Upper lobe of right lung (tissue), 1 donor: Measurements from ENCODE around the gene OSBPL10. TPM values are rescaled to one million over a fixed set of nuclear protein-coding genes. Genes with fewer than 3 reads are reported as not detected.
A peak's percentile ranks its signal among the peaks of the same experiment; 100 is the strongest.

Experiments
- ATAC-seq: fragments of 200-7000 bp; cut with Tn5 transposase; one replicate; pipeline ENCODE4 v1.9.1; 2020; ENCODE audit warnings: mild to moderate bottlenecking, moderate library complexity
- DNase-seq: peaks from one replicate; pipeline ENCODE4 v3.0.0-alpha.2; 2020
- H3K27ac ChIP-seq: fragments of 200-600 bp; one replicate; pipeline ENCODE4 v1.8.0; 2022
- H3K27me3 ChIP-seq: fragments of 200-600 bp; one replicate; pipeline ENCODE4 v1.8.0; 2022; ENCODE audit warnings: mild to moderate bottlenecking
- H3K36me3 ChIP-seq: fragments of 200-600 bp; one replicate; pipeline ENCODE4 v1.8.0; 2022
- H3K4me1 ChIP-seq: fragments of 200-600 bp; one replicate; pipeline ENCODE4 v1.8.0; 2022
- H3K4me3 ChIP-seq: fragments of 200-600 bp; one replicate; pipeline ENCODE4 v1.8.0; 2022; ENCODE audit warnings: mild to moderate bottlenecking
- H3K9me3 ChIP-seq: fragments of 200-600 bp; one replicate; pipeline ENCODE4 v1.8.0; 2022
- CTCF ChIP-seq: fragments of 200-600 bp; IDR thresholded peaks from one replicate; pipeline ENCODE4 v1.8.0; 2022; ENCODE audit warnings: antibody characterized with exemption
- intact Hi-C: fragments of 100-400 bp; cut with DNase I; formaldehyde crosslinking; loops from one replicate; pipeline ENCODE4 v1.11.0; 2022
- total RNA-seq: library from RNA; stranded (reverse); fragmentation: NEBNext Ultra II Directional; extraction: Animal tissue kit (Norgen Biotek cat#: 25700); gene quantifications from one replicate; pipeline ENCODE4 v1.2.1, GENCODE V29; 2021
- donor health status: DM: no; HTN: yes; CAD: no; lungs with severe emphysema.

The OSBPL10 gene
- total RNA-seq, 1 donor from 2014 or later = 30.8 TPM

GRCh38 chr3:31680072-31680870, 300.8 kb downstream of the OSBPL10 start:
- Histone ChIP-seq H3K4me3 (no peak overlapping the region), H3K27me3 (no peaks in the 10 kb centered on the region), H3K27ac (no peak overlapping the region), H3K9me3 (no peaks in the 10 kb centered on the region), H3K4me1 (no peaks in the 10 kb centered on the region), H3K36me3 (no peaks in the 10 kb centered on the region)
- peak; percentile 91 for ATAC-seq
- no peak for TF ChIP-seq CTCF
- intact Hi-C loops = no loop called here
- DNase-seq = peak; percentile 65

GRCh38 chr3:31676556-31676955, 304.5 kb downstream of the OSBPL10 start:
- Histone ChIP-seq H3K36me3 (no peaks in the 10 kb centered on the region), H3K27ac (no peak overlapping the region), H3K9me3 (no peaks in the 10 kb centered on the region), H3K4me1 (peaks cover 4% of the 10 kb centered on the region), H3K27me3 (no peaks in the 10 kb centered on the region), H3K4me3 (no peak overlapping the region)
- no peak for DNase-seq
- no peak for ATAC-seq
- intact Hi-C loops = no loop called here
- TF ChIP-seq CTCF = no peak

- peaks cover 9% of the 10 kb centered on the region for H3K4me1 ChIP-seq
- ATAC-seq (no peak), DNase-seq (no peak)
- intact Hi-C loops = no loop called here
- no peaks in the 10 kb centered on the region for H3K9me3 ChIP-seq
- H3K27me3 ChIP-seq = no peaks in the 10 kb centered on the region
- H3K4me3 ChIP-seq = no peak overlapping the region
- H3K36me3 ChIP-seq = no peaks in the 10 kb centered on the region
- no peak overlapping the region for H3K27ac ChIP-seq
- no peak for TF ChIP-seq CTCF
Measured at GRCh38 chr3:31673950-31674349, 307.1 kb downstream of the OSBPL10 start.

DNA sequence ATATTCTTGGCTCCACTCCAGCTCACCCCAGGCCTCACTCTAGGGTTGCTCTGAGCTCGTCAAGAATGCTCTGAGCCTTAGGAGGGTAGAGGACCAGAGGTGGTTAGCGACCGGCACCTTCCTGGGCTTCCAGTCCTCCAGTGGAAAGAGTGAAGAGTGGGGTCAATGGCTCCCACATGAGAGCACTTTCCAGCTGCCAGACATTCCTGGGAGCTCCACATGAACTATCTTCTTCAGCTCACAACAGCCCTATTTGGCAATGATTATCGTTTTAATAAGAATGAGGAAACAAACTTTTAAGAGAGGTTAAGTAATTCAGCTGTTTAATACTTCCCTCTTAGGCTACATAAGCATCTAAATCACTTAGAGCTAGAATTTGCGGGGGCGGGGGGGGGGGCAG, 309.1 kb downstream of the OSBPL10 start:
- Histone ChIP-seq H3K9me3 (no peaks in the 10 kb centered on the region), H3K4me1 (peaks cover 9% of the 10 kb centered on the region), H3K27me3 (no peaks in the 10 kb centered on the region), H3K4me3 (no peak overlapping the region), H3K27ac (no peak overlapping the region), H3K36me3 (no peaks in the 10 kb centered on the region)
- no peak for TF ChIP-seq CTCF
- intact Hi-C loops = no loop called here
- DNase-seq (no peak), ATAC-seq (peak; percentile 73)

DNA sequence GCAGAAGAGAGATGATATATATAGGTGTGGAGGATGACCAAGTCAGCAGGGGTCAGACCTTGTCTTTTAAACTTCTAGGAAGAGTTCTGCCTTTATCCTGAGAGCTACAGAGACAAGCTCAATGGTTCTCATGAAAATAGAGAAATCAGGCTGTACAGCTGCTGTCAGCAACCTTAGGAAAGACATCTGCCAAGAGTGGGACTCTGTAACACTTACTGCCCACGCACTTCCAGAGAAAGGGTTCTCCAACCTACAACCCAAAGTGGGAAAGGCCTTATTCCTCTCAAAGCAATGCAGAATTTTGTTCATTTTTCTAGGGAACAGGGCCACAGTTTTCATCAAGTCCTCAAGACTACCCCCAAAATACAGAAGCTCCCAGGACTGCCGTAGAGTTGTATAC, 309.6 kb downstream of the OSBPL10 start:
- ATAC-seq (peak; percentile 31), DNase-seq (no peak)
- peaks cover 9% of the 10 kb centered on the region for H3K4me1 ChIP-seq
- no peaks in the 10 kb centered on the region for H3K27me3 ChIP-seq
- intact Hi-C loops = no loop called here
- H3K9me3 ChIP-seq = no peaks in the 10 kb centered on the region
- H3K27ac ChIP-seq = no peak overlapping the region
- TF ChIP-seq CTCF = no peak
- H3K36me3 ChIP-seq = no peaks in the 10 kb centered on the region
- no peak overlapping the region for H3K4me3 ChIP-seq
